ENCODE data around the gene DAPK1.

DNA sequence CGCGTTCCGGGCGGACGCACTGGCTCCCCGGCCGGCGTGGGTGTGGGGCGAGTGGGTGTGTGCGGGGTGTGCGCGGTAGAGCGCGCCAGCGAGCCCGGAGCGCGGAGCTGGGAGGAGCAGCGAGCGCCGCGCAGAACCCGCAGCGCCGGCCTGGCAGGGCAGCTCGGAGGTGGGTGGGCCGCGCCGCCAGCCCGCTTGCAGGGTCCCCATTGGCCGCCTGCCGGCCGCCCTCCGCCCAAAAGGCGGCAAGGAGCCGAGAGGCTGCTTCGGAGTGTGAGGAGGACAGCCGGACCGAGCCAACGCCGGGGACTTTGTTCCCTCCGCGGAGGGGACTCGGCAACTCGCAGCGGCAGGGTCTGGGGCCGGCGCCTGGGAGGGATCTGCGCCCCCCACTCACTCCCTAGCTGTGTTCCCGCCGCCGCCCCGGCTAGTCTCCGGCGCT, at the start of gene DAPK1:
- TF ChIP-seq, protein P1, sequence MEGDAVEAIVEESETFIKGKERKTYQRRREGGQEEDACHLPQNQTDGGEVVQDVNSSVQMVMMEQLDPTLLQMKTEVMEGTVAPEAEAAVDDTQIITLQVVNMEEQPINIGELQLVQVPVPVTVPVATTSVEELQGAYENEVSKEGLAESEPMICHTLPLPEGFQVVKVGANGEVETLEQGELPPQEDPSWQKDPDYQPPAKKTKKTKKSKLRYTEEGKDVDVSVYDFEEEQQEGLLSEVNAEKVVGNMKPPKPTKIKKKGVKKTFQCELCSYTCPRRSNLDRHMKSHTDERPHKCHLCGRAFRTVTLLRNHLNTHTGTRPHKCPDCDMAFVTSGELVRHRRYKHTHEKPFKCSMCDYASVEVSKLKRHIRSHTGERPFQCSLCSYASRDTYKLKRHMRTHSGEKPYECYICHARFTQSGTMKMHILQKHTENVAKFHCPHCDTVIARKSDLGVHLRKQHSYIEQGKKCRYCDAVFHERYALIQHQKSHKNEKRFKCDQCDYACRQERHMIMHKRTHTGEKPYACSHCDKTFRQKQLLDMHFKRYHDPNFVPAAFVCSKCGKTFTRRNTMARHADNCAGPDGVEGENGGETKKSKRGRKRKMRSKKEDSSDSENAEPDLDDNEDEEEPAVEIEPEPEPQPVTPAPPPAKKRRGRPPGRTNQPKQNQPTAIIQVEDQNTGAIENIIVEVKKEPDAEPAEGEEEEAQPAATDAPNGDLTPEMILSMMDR (tag by site-specific recombination; IDR thresholded peaks at IDR 0.05), result 0 out of 2 replicates have a peak, but pooled peaks have one; percentile 29
- no peak for TF ChIP-seq ZNF629 (tag by site-specific recombination; IDR thresholded peaks at IDR 0.05)
- TF ChIP-seq ZNF626 (tag by site-specific recombination; IDR thresholded peaks at IDR 0.05), result no peak
- no peak for TF ChIP-seq ZNF670 (tag by site-specific recombination; IDR thresholded peaks at IDR 0.05; ENCODE audit: low read depth)
